B cell (primary cell): Measurements from ENCODE around the gene SSU72.

Experiments
- CTCF ChIP-seq: fragments of 200-600 bp; IDR thresholded peaks from one replicate; pipeline ENCODE4 v1.8.0; 2022; ENCODE audit warnings: antibody characterized with exemption, mild to moderate bottlenecking
- EZH2 ChIP-seq: IDR thresholded peaks from 2 replicates; pipeline ENCODE4 v1.6.1; 2012; ENCODE audit warnings: borderline replicate concordance, low read depth, mild to moderate bottlenecking, moderate library complexity, low read length; ENCODE audit not compliant: insufficient read depth, poor library complexity, severe bottlenecking

GRCh38 chr1:1617925-1618324 is 43.3 kb upstream of the SSU72 start:
- no peak for TF ChIP-seq CTCF
- no peak for TF ChIP-seq EZH2
